GM23338 (cell line): ENCODE measurements around the gene MRRF. TPM values are rescaled to one million over a fixed set of nuclear protein-coding genes. Genes with fewer than 3 reads are reported as not detected.

Experiments used
- ETS1 ChIP-seq: IDR thresholded peaks from 2 replicates; pipeline ENCODE4 v1.6.1; 2016; ENCODE audit warnings: antibody characterized with exemption
- JUNB ChIP-seq: IDR thresholded peaks from one replicate; pipeline ENCODE4 v1.6.1; 2016; ENCODE audit warnings: antibody characterized with exemption; ENCODE audit not compliant: unreplicated experiment
- NANOG ChIP-seq: IDR thresholded peaks from 2 replicates; pipeline ENCODE4 v1.6.1; 2016; ENCODE audit warnings: antibody characterized with exemption, borderline replicate concordance
- POLR2AphosphoS5 ChIP-seq: IDR thresholded peaks from 2 replicates; pipeline ENCODE4 v1.6.1; 2016; ENCODE audit warnings: antibody characterized with exemption, low read depth
- REST ChIP-seq: IDR thresholded peaks from one replicate; pipeline ENCODE4 v1.6.1; 2018; ENCODE audit warnings: antibody characterized with exemption; ENCODE audit not compliant: unreplicated experiment
- STAT1 ChIP-seq: IDR thresholded peaks from one replicate; pipeline ENCODE4 v1.6.1; 2016; ENCODE audit warnings: antibody characterized with exemption; ENCODE audit not compliant: unreplicated experiment
- ZNF114 ChIP-seq: fragments of 250-450 bp; sonication (Bioruptor Pico); IDR thresholded peaks from 2 replicates; pipeline ENCODE4 v1.5.0; 2020; ENCODE audit warnings: mild to moderate bottlenecking, moderate library complexity
- ZNF462 ChIP-seq: fragments of 250-450 bp; sonication (Bioruptor Pico); IDR thresholded peaks from 2 replicates; pipeline ENCODE4 v1.5.0; 2020; ENCODE audit warnings: mild to moderate bottlenecking, moderate library complexity
- polyA plus RNA-seq: library from polyadenylated mRNA; unstranded; fragments of >200 nt; fragmentation: Nextera tagmentation; extraction: Ambion mirVana; gene quantifications from 2 replicates; pipeline ENCODE4 v1.2.1, GENCODE V29; 2016
- total RNA-seq: library from RNA; depleted of rRNA; stranded (reverse); fragments of >200 nt; shearing (Covaris generic); gene quantifications from 2 replicates; pipeline ENCODE4 v1.2.3, GENCODE V29; 2014

MRRF gene
- total and polyA plus RNA-seq, 2 experiments from 2014 or later = 27.8 to 32.7 TPM

GRCh38 chr9:122314165-122314564, 49.5 kb downstream of the MRRF start (continued):
- no peak for TF ChIP-seq ZNF462
- TF ChIP-seq ETS1 = no peak
- no peak for TF ChIP-seq REST
- TF ChIP-seq POLR2AphosphoS5 = no peak
- TF ChIP-seq JUNB = no peak
- no peak for TF ChIP-seq NANOG
- no peak for TF ChIP-seq STAT1
- no peak for TF ChIP-seq ZNF114
